Ascending aorta (tissue), 2 donors: ENCODE measurements around the gene CCDC136. TPM values are rescaled to one million over a fixed set of nuclear protein-coding genes. Genes with fewer than 3 reads are reported as not detected.

ENCODE experiments used
- DNase-seq, 2 donors: peaks; one replicate each; pipeline ENCODE4 v3.0.0-alpha.2; 2019; ENCODE audit warnings: low spot score in 2 of 2
- H3K27ac ChIP-seq, 2 donors: fragments of 200-600 bp; sonication (generic); one replicate each; pipeline ENCODE4 v1.5.1; 2016 to 2017; ENCODE audit warnings: mild to moderate bottlenecking in 1 of 2
- H3K27me3 ChIP-seq: fragments of 200-600 bp; sonication (generic); one replicate; pipeline ENCODE4 v1.5.1; 2017
- H3K36me3 ChIP-seq, 2 donors: fragments of 200-600 bp; sonication (generic); one replicate each; pipeline ENCODE4 v1.5.1; 2016
- H3K4me1 ChIP-seq, 2 donors: fragments of 200-600 bp; sonication (generic); one replicate each; pipeline ENCODE4 v1.5.1; 2016 to 2017; ENCODE audit warnings: mild to moderate bottlenecking in 1 of 2
- H3K4me3 ChIP-seq, 2 donors: fragments of 200-600 bp; sonication (generic); one replicate each; pipeline ENCODE4 v1.5.1; 2016 to 2017; ENCODE audit warnings: mild to moderate bottlenecking in 1 of 2
- H3K9me3 ChIP-seq, 2 donors: fragments of 200-600 bp; sonication (generic); one replicate each; pipeline ENCODE4 v1.5.1; 2016
- intact Hi-C: fragments of 100-400 bp; cut with DNase I; formaldehyde crosslinking; loops from one replicate; pipeline ENCODE4 v1.15.1; 2023
- total RNA-seq: library from RNA; depleted of rRNA; stranded (reverse); fragments of >200 nt; gene quantifications from one replicate; pipeline ENCODE4 v1.1.0, GENCODE V29; 2016
- TF ChIP-seq, protein P1 (sequence below), 3 experiments: fragments of 200-600 bp in 2 of 3; fragments of 450-650 bp in 1 of 3; sonication (generic) in 2 of 3; IDR thresholded peaks; one replicate each; pipeline ENCODE4 v1.5.1; 2016 to 2019; ENCODE audit warnings: antibody characterized with exemption in 3 of 3, mild to moderate bottlenecking in 1 of 3, moderate library complexity in 1 of 3

CCDC136 gene
- total RNA-seq, 1 donor from 2014 or later = 0.64 TPM

DNA sequence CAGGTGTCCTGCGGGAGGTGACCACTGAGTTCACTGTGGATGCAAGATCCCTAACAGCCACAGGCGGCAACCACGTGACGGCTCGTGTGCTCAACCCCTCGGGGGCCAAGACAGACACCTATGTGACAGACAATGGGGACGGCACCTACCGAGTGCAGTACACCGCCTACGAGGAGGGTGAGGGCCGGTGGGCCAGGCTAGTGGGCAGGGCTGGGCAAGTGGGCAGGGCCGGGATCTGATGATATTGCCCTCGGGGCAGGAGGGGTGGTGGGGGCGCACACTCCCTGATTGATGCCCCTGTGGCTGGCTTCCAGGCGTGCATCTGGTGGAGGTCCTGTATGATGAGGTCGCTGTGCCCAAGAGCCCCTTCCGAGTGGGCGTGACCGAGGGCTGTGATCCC lies 54.2 kb downstream of the CCDC136 start:
- intact Hi-C loops = no loop called here

GRCh38 chr7:128846781-128847444 lies 55.1 kb downstream of the CCDC136 start:
- Histone ChIP-seq H3K4me3 (no peak overlapping the region), H3K4me1 (no peaks in the 10 kb centered on the region), H3K36me3 (peaks cover 95 to 98% of the 10 kb centered on the region in 2 donors), H3K27ac (no peak overlapping the region), H3K9me3 (no peaks in the 10 kb centered on the region), H3K27me3 (no peaks in the 10 kb centered on the region)
- TF ChIP-seq, protein P1, sequence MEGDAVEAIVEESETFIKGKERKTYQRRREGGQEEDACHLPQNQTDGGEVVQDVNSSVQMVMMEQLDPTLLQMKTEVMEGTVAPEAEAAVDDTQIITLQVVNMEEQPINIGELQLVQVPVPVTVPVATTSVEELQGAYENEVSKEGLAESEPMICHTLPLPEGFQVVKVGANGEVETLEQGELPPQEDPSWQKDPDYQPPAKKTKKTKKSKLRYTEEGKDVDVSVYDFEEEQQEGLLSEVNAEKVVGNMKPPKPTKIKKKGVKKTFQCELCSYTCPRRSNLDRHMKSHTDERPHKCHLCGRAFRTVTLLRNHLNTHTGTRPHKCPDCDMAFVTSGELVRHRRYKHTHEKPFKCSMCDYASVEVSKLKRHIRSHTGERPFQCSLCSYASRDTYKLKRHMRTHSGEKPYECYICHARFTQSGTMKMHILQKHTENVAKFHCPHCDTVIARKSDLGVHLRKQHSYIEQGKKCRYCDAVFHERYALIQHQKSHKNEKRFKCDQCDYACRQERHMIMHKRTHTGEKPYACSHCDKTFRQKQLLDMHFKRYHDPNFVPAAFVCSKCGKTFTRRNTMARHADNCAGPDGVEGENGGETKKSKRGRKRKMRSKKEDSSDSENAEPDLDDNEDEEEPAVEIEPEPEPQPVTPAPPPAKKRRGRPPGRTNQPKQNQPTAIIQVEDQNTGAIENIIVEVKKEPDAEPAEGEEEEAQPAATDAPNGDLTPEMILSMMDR (IDR thresholded peaks at IDR 0.05) = no peak
- intact Hi-C loops = no loop called here
- DNase-seq = no peak

More for the DNA sequence above, 54.2 kb downstream of the CCDC136 start:
- H3K27me3 ChIP-seq = no peaks in the 10 kb centered on the region
- H3K36me3 ChIP-seq = peaks cover 92 to 95% of the 10 kb centered on the region in 2 donors
- no peaks in the 10 kb centered on the region for H3K9me3 ChIP-seq
- no peak for DNase-seq
- TF ChIP-seq, protein P1 (IDR thresholded peaks at IDR 0.05) = no peak
- no peaks in the 10 kb centered on the region for H3K4me1 ChIP-seq
- H3K27ac ChIP-seq = no peak overlapping the region
- H3K4me3 ChIP-seq = no peak overlapping the region

DNA sequence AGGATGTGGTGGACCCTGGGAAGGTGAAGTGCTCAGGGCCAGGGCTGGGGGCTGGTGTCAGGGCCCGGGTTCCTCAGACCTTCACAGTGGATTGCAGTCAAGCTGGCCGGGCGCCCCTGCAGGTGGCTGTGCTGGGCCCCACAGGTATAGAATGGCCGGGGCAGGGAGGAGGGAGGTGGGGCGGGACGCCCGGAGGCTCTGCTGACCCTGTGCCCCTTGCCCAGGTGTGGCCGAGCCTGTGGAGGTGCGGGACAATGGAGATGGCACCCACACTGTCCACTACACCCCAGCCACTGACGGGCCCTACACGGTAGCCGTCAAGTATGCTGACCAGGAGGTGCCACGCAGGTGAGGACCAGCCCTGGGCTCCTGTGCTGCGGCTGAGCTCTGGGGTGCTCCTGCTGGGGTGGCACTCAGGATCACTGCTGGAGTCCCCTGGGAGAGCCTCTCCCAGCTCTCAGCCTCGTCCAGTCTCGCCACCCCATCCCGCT lies 56.0 kb downstream of the CCDC136 start:
- no peaks in the 10 kb centered on the region for H3K4me1 ChIP-seq
- H3K27ac ChIP-seq = no peak overlapping the region
- intact Hi-C loops = no loop called here
- no peak for DNase-seq
- no peaks in the 10 kb centered on the region for H3K9me3 ChIP-seq
- no peak overlapping the region for H3K4me3 ChIP-seq
- H3K27me3 ChIP-seq = no peaks in the 10 kb centered on the region
- TF ChIP-seq, protein P1 (IDR thresholded peaks at IDR 0.05) = no peak
- peaks cover 95 to 98% of the 10 kb centered on the region in 2 donors for H3K36me3 ChIP-seq

GRCh38 chr7:128848289-128849155 lies 56.8 kb downstream of the CCDC136 start:
- Histone ChIP-seq H3K4me1 (no peaks in the 10 kb centered on the region), H3K36me3 (peaks cover 95 to 98% of the 10 kb centered on the region in 2 donors), H3K4me3 (no peak overlapping the region), H3K27me3 (no peaks in the 10 kb centered on the region), H3K27ac (no peak overlapping the region), H3K9me3 (no peaks in the 10 kb centered on the region)
- intact Hi-C loops = no loop called here
- no peak for DNase-seq
- TF ChIP-seq, protein P1 (IDR thresholded peaks at IDR 0.05) = no peak

DNA sequence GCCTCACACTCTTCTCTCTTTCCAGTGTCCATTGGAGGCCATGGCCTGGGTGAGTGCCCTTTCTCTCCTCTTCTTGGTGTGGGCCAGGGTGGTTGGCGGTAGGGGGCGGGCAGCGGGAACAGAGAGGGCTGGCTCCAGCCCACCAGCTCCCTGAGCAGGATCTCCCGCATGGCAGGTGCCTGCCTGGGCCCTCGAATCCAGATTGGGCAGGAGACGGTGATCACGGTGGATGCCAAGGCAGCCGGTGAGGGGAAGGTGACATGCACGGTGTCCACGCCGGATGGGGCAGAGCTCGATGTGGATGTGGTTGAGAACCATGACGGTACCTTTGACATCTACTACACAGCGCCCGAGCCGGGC lies 57.4 kb downstream of the CCDC136 start:
- DNase-seq = no peak
- intact Hi-C loops = no loop called here
- H3K27ac ChIP-seq = no peak overlapping the region
- no peaks in the 10 kb centered on the region for H3K4me1 ChIP-seq
- H3K27me3 ChIP-seq = no peaks in the 10 kb centered on the region
- H3K4me3 ChIP-seq = no peak overlapping the region
- TF ChIP-seq, protein P1 (IDR thresholded peaks at IDR 0.05) = no peak
- no peaks in the 10 kb centered on the region for H3K9me3 ChIP-seq
- H3K36me3 ChIP-seq = peaks cover 95 to 98% of the 10 kb centered on the region in 2 donors
